ENCODE measurements around the gene RDH14. TPM values are rescaled to one million over a fixed set of nuclear protein-coding genes. Genes with fewer than 3 reads are reported as not detected.

RDH14 gene
- total RNA-seq, 4 donors from 2014 or later, result 11.8 to 24.4 (median 17.7) TPM

- no peak for DNase-seq
- TF ChIP-seq POLR2A (IDR thresholded peaks at IDR 0.05), result no peak
- no peak for TF ChIP-seq CTCF (IDR thresholded peaks at IDR 0.05)
- Histone ChIP-seq H3K4me3 (no peak overlapping the region), H3K4me1 (peaks cover 0 to 8% (median 0%) of the 10 kb centered on the region in 3 donors), H3K9me3 (no peaks in the 10 kb centered on the region), H3K36me3 (no peaks in the 10 kb centered on the region), H3K27me3 (no peaks in the 10 kb centered on the region), H3K27ac (no peak overlapping the region)
- WGBS, 2 donors, result 58 to 72% methylated on average over 5 of the region's 5 CpGs
- intact Hi-C loops (cut with DNase I), result no loop called here
Observed at GRCh38 chr2:18597618-18598017, 37.2 kb upstream of the RDH14 start.

- Histone ChIP-seq H3K4me1 (peaks cover 0 to 8% (median 0%) of the 10 kb centered on the region in 3 donors), H3K9me3 (no peaks in the 10 kb centered on the region), H3K36me3 (no peaks in the 10 kb centered on the region), H3K27me3 (no peaks in the 10 kb centered on the region), H3K27ac (no peak overlapping the region), H3K4me3 (no peak overlapping the region)
- TF ChIP-seq POLR2A (IDR thresholded peaks at IDR 0.05) (no peak), CTCF (IDR thresholded peaks at IDR 0.05) (no peak)
- intact Hi-C loops (cut with DNase I), result no loop called here
- DNase-seq, result no peak
- WGBS, 2 donors, result 64 to 90% methylated on average over 3 of the region's 3 CpGs
Observed at GRCh38 chr2:18596993-18597392, 36.5 kb upstream of the RDH14 start.

GRCh38 chr2:18593496-18593895, 33.0 kb upstream of the RDH14 start:
- intact Hi-C loops (cut with DNase I), result no loop called here
- Histone ChIP-seq H3K27ac (no peak overlapping the region), H3K4me3 (no peak overlapping the region), H3K27me3 (no peaks in the 10 kb centered on the region), H3K36me3 (peaks cover 0 to 4% (median 0%) of the 10 kb centered on the region in 3 donors), H3K9me3 (no peaks in the 10 kb centered on the region), H3K4me1 (no peaks in the 10 kb centered on the region)
- WGBS, 2 donors, result 72 to 87% methylated on average over 1 of the region's 1 CpG
- no peak for TF ChIP-seq POLR2A (IDR thresholded peaks at IDR 0.05)
- no peak for TF ChIP-seq CTCF (IDR thresholded peaks at IDR 0.05)
- DNase-seq, result no peak

GRCh38 chr2:18592372-18592771, 31.9 kb upstream of the RDH14 start:
- H3K27me3 ChIP-seq, result no peaks in the 10 kb centered on the region
- no peaks in the 10 kb centered on the region for H3K4me1 ChIP-seq
- no peaks in the 10 kb centered on the region for H3K9me3 ChIP-seq
- TF ChIP-seq POLR2A (IDR thresholded peaks at IDR 0.05) (no peak), CTCF (IDR thresholded peaks at IDR 0.05) (no peak)
- DNase-seq, result no peak
- peaks cover 0 to 4% (median 0%) of the 10 kb centered on the region in 3 donors for H3K36me3 ChIP-seq
- WGBS, 2 donors, result 86 to 93% methylated on average over 2 of the region's 2 CpGs
- H3K27ac ChIP-seq, result no peak overlapping the region
- H3K4me3 ChIP-seq, result no peak overlapping the region
- intact Hi-C loops (cut with DNase I), result no loop called here

GRCh38 chr2:18589354-18589753, 28.9 kb upstream of the RDH14 start, which contains the start of gene NT5C1B:
Gene NT5C1B, minus strand, starts transcription at chr2:18589569. Its CDS starts 101 bp downstream, at chr2:18589468.
- WGBS, 2 donors, result 64 to 91% methylated on average over 1 of the region's 1 CpG
- Histone ChIP-seq H3K27me3 (no peaks in the 10 kb centered on the region), H3K4me3 (no peak within 1 kb of the TSS), H3K27ac (no peak within 1 kb of the TSS), H3K4me1 (no peaks in the 10 kb centered on the region), H3K9me3 (peaks cover 0 to 6% (median 4%) of the 10 kb centered on the region in 3 donors), H3K36me3 (peaks cover 0 to 8% (median 0%) of the 10 kb centered on the region in 3 donors)
- intact Hi-C loops (cut with DNase I), result no loop called here
- TF ChIP-seq POLR2A (IDR thresholded peaks at IDR 0.05) (no peak), CTCF (IDR thresholded peaks at IDR 0.05) (no peak)
- no peak for DNase-seq
